ENCODE data around the gene ZNF211.

Gene ZNF211

GRCh38 chr19:57641715-57642234 lies 8.8 kb downstream of the ZNF211 start:
- no peak overlapping the region for H3K4me3 ChIP-seq (ENCODE audit: low read length)
- DNase-seq (ENCODE audit: low read depth) = no peak
- TF ChIP-seq CTCF (conservative IDR thresholded peaks at IDR 0.05; ENCODE audit: low read length) = no peak

GRCh38 chr19:57642396-57643046 lies 9.6 kb downstream of the ZNF211 start:
- DNase-seq (ENCODE audit: low read depth) = no peak
- no peak overlapping the region for H3K4me3 ChIP-seq (ENCODE audit: low read length)
- TF ChIP-seq CTCF (conservative IDR thresholded peaks at IDR 0.05; ENCODE audit: low read length) = no peak

- no peak for TF ChIP-seq CTCF (conservative IDR thresholded peaks at IDR 0.05; ENCODE audit: low read length)
- no peak for DNase-seq (ENCODE audit: low read depth)
- H3K4me3 ChIP-seq (ENCODE audit: low read length) = no peak overlapping the region
Measured at GRCh38 chr19:57643734-57644133, 10.8 kb downstream of the ZNF211 start.

- no peak for DNase-seq (ENCODE audit: low read depth)
- TF ChIP-seq CTCF (conservative IDR thresholded peaks at IDR 0.05; ENCODE audit: low read length) = no peak
- no peak overlapping the region for H3K4me3 ChIP-seq (ENCODE audit: low read length)
Measured at GRCh38 chr19:57648331-57649003, 15.5 kb downstream of the ZNF211 start.

GRCh38 chr19:57651654-57651996 lies 18.7 kb downstream of the ZNF211 start:
- DNase-seq (ENCODE audit: low read depth) = no peak
- no peak overlapping the region for H3K4me3 ChIP-seq (ENCODE audit: low read length)
- peak; percentile 10; the same call in 1 of the 2 replicates for TF ChIP-seq CTCF (conservative IDR thresholded peaks at IDR 0.05; ENCODE audit: low read length)

- TF ChIP-seq CTCF (conservative IDR thresholded peaks at IDR 0.05; ENCODE audit: low read length) = no peak
- H3K4me3 ChIP-seq (ENCODE audit: low read length) = no peak overlapping the region
- DNase-seq (ENCODE audit: low read depth) = no peak
Measured at GRCh38 chr19:57653689-57654088, 20.7 kb downstream of the ZNF211 start.

GRCh38 chr19:57655443-57655842 lies 22.5 kb downstream of the ZNF211 start:
- DNase-seq (ENCODE audit: low read depth) = no peak
- TF ChIP-seq CTCF (conservative IDR thresholded peaks at IDR 0.05; ENCODE audit: low read length) = no peak
- no peak overlapping the region for H3K4me3 ChIP-seq (ENCODE audit: low read length)

Measured in AG10803 (cell line).